CD4-positive, alpha-beta T cell treated with Interleukin-4 for 1 hour (primary cell): ENCODE data around the gene HEATR9.
"Not testable (repeated sequence)": the region's sequence is repeated elsewhere in the genome, so short reads cannot be mapped to it uniquely, and the experiment has no call there.

Experiments used
- DNase-seq, 2 donors: peaks; one replicate each; pipeline ENCODE4 v3.0.0-alpha.2; 2020 to 2022

Gene HEATR9

GRCh38 chr17:35868737-35869136 is at the start of gene HEATR9:
Gene HEATR9 (minus strand): TSS chr17:35868891. CDS start chr17:35868742, 149 bp downstream.
- no peak for DNase-seq

DNA sequence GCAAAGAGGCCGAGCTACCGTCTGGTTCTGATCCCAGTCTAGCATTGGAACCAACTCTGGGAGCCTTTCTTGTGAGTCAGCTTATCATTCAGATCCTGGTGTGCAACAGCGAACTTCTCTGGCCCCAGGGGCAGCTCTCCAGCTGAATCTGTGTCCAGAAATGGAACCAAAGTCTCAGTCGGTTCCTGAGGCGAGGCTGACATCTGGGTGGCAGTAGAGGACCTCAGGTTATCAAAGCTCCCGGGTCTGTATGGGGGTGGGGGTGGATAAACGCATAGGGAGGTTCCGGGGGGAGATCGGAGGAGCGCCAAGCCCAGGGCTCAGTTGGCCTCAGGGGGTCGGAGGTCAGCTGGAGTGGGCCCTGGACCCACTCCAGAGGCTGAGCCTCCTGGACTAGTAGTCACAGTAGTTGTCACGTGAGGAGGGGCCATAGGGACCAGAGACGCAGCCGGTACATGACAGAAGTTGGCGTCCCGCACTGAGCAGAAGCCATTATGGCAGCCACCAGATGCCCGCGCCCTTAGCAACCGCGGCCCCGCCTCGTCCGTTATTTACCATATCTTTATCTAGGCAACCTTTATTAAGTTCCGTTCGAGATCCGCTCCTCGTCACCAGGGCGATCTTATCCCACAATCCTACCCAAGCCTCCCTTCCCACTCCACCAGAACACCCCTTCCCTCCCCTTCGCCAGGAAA is 49.0 kb upstream of the HEATR9 start:
- no peak for DNase-seq

DNA sequence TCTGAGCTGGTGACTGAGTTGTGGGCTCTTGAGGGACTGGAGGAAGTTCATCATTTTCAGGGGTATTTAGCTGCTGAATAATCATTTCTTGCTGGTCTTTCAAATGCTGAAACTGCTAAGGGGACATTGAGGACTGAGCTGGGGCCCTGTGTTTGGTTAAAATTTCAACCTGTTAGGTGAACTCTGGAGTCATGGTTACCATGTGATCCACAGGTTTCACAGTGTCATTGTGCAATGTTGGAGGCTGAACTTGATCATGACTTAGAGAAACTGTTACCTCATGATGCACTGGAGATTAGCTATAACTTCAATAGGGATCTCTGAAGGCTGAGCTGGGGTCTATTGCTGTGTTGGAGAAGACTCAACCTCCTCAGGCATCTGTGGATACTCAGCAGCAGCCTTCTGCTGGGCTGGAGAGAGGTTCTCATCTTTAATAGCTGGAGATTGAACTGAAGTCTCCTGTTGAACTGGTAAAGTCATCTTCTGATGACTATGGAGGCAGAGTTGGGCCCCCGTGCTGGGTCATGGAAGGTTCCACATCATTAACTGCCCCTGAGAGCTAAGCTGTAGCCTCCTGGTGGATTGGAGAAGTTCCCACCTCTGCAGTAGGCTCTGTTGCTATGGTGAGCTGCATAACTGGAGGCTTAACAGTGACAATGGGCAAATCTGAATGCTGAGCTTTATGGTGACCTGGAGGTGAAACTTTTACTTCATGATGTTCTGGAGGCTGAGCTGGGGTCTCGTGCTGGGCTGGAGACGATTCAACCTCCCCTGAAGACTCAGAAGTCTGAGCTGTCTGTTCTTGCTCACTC is 46.7 kb upstream of the HEATR9 start:
- DNase-seq = no peak

DNA sequence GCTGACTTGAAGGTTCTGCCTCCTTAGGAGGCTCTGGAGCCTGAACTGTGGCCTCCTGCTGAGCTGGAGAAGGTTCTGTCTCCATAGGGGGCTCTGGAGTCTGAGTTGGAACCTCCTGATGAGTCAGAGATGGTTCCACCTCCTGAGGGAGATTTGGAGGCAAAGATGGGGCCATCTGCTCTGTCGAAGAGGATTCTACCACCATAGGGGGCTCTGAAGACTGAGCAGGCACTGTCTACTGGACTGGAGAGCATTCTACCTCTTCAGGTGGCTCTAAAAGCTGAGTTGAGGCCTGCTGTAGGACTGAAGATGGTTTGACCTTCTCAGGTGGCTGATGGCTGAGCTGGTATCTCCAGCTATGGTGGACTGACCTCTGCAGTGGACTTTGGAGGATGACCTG is 45.7 kb upstream of the HEATR9 start:
- DNase-seq = no peak

- no peak for DNase-seq
These were observed 44.9 kb upstream of the HEATR9 start for GRCh38 chr17:35913609-35914008.

DNA sequence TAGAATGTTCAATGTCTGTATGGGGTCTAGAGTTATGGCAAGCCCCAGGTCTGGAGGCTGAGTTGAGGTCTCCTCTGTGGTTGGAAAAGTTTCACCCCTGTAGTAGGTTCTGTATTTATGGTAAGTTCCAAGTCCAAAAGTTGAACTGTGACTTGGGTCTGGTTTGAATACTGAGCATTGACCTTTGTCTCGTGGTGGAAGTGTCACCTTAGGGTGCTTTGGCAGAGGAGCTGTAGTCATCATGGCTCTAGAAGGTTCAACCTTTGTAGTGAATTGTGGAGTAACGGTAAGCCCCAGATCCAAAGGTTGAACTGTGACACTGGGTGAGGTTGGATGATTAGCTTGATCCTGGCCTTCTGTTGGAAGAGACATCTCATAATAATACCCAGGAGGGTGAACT is 44.3 kb upstream of the HEATR9 start:
- no peak for DNase-seq

- no peak for DNase-seq
These were observed 43.7 kb upstream of the HEATR9 start for GRCh38 chr17:35912339-35912912.

GRCh38 chr17:35909408-35909807 is 40.7 kb upstream of the HEATR9 start:
- DNase-seq = no peak

- no peak for DNase-seq
These were observed 39.0 kb upstream of the HEATR9 start for GRCh38 chr17:35907691-35908090.

GRCh38 chr17:35906926-35907637 is 38.4 kb upstream of the HEATR9 start:
- no peak for DNase-seq

- no peak for DNase-seq
These were observed 37.7 kb upstream of the HEATR9 start for GRCh38 chr17:35906191-35906925.

DNA sequence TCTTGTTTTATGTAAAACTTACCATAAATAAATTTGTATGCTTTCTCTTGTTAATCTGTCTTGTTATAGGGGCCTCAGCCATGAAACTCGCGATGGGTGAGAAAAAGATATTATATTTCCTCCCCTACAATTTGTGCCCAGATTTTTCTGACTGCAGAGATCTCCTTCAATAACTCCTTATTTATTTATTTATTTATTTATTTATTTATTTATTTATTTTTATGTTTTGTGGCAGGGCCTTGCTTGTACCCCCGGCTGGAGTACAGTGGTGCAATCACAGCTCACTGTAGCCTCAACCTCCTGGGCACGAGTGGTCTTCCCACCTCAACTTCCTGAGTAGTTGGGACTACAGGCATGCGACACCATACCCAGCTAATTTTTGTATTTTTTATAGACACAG is 34.8 kb upstream of the HEATR9 start:
- no peak for DNase-seq

DNA sequence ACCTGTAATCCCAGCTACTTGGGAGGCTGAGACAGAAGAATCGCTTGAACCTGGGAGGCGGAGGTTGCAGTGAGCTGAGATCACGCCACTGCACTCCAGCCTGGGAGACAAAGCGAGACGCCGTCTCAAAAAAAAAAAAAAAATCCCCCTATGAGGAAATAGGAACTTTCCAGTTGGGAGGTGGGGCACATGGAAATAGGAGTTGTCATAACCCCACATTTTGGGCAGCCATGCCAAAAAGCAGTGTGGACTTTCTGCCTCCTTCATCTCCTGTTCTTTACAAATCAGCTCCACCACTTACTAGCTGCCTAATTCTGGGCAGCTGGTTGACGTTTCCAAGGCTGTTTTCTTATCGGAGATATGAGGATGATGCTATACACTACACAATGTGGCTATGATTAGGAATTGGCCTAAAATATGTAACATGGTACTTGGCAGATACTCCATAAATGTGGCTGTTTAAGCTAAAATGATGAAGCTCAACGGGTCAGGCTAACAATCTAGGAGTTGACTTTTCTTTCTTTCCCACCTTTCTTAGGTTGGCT is 33.0 kb upstream of the HEATR9 start:
- DNase-seq = no peak

- DNase-seq = peak in 1 of 2 donors; percentile 48
These were observed 32.2 kb upstream of the HEATR9 start for GRCh38 chr17:35900708-35901480.

- peak in 1 of 2 donors; percentile 36 for DNase-seq
These were observed 31.6 kb upstream of the HEATR9 start for GRCh38 chr17:35900280-35900679.

- DNase-seq = peak in 1 of 2 donors; percentile 52
These were observed 29.8 kb upstream of the HEATR9 start for GRCh38 chr17:35898283-35899070.

DNA sequence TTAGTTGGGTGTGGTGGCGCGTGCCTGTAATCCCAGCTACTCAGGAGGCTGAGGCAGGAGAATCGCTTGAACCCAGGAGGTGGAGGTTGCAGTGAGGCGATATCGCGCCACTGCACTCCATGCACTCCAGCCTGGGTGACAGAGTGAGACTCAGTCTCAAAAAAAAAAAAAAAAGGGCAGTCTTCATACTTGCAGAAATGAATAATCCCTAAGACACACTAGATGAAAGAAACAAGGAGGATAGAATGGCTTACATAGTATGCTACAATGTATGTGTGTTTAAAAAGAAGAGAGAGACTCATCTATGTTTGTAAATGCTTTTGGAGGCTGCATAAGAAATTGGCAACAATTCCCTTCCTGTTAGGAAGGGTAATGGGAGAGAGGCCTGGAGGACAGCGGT is 29.1 kb upstream of the HEATR9 start:
- DNase-seq = not testable (repeated sequence)

DNA sequence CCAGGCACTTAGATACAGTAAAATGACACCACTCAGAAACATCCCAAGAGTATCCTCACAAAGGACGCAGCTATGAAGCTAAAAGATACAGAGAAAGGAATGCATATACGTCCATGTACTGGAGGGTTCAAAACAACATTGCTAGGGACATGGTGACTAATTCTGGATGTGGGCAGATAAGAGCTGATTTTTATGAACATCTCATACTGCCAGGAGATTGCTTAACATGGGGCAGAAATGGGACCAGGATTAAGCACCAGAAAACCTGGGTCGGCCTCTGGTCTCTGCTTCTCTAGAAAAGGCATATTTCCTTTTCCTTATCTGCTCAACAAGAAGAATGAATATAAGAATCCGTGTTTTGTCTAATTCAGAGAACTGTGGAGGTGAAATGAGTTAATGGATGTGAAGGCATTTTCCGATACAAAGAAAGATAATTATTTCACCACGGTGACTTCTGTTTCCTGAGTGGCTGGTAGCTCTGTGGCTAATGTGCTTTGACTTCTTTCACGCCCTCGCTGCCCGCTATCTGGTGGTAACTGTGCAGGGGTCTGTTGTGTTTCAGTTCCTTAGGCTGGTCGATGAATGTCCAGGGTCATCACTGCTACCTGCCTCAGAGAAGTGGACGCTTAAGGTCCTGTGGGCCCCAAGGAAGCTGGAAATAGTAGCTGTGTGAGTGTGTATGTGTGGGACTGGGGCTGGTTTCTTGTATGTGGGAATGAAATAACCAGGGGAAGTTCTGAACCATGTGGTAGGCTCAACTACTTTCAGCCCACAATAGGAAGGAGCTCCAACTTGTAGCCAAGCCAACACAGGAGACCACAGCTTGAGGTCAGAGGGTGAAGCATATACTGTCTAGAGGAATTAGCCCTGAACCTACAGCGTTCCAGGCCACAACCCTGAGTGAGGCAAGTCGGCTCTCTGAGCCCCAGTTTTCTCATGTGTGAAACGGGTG is 27.2 kb upstream of the HEATR9 start:
- DNase-seq = peak; percentile 50 to 63

DNA sequence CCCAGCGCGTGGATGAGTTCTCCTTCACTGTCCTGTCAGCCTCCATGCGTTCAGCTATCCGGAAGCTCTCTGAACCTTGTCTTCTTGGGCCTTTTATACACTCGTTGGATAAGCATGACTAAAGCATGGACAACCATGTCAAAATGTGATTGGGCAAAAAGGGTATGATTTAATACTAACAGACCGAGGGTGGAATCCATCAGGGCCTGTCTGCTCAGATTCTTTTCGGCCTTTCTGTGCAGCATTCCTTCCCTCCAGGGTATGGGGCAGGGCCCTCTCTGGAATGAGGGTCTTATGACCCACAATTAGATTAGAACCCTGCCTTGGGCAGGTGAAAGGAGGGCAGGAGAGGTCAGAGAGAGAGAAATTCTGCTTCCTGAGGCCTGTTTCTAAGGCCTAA is 25.5 kb upstream of the HEATR9 start:
- DNase-seq = no peak
